ENCODE measurements around the gene RIPOR2.
"Not testable (repeated sequence)": the region's sequence is repeated elsewhere in the genome, so short reads cannot be mapped to it uniquely, and the experiment has no call there.

Gene RIPOR2

GRCh38 chr6:24927985-24928745 is 7.6 kb downstream of the RIPOR2 start:
- H3K4me2 ChIP-seq (ENCODE audit: low read length), result peak overlapping the region; percentile 56
- TF ChIP-seq EZH2phosphoT487 (IDR thresholded peaks at IDR 0.05; ENCODE audit: low read depth), result no peak
- TF ChIP-seq CTCF (IDR thresholded peaks at IDR 0.05; ENCODE audit: low read depth, low read length), result no peak
- H3K36me3 ChIP-seq (replicated peaks; ENCODE audit: low read depth, low read length), result peaks cover 51% of the 10 kb centered on the region
- H3K27me3 ChIP-seq (ENCODE audit: low read depth, low read length), result no peaks in the 10 kb centered on the region
- peaks cover 96% of the 10 kb centered on the region for H4K20me1 ChIP-seq (ENCODE audit: insufficient read depth, low read length)
- H2AFZ ChIP-seq (ENCODE audit: low read depth, low read length), result no peak overlapping the region
- H3K4me1 ChIP-seq (ENCODE audit: low read length), result peaks cover 73% of the 10 kb centered on the region
- peak overlapping the region; percentile 38 for H3K4me3 ChIP-seq (ENCODE audit: low read length)
- no peaks in the 10 kb centered on the region for H3K9me3 ChIP-seq (ENCODE audit: insufficient read depth, low read length)
- H3K79me2 ChIP-seq (ENCODE audit: low read length), result peaks cover 100% of the 10 kb centered on the region
- H3K9ac ChIP-seq (ENCODE audit: low read length), result peak overlapping the region; percentile 23; the same call in 1 of the 2 replicates
- peak overlapping the region; percentile 59 for H3K27ac ChIP-seq (ENCODE audit: low read length)

- Histone ChIP-seq H3K4me2 (ENCODE audit: low read length) (peak overlapping the region; percentile 56; the same call in 1 of the 2 replicates), H3K36me3 (replicated peaks; ENCODE audit: low read depth, low read length) (peaks cover 51% of the 10 kb centered on the region), H3K27ac (ENCODE audit: low read length) (peak overlapping the region; percentile 14; the same call in 1 of the 2 replicates), H3K79me2 (ENCODE audit: low read length) (peaks cover 100% of the 10 kb centered on the region), H3K9ac (ENCODE audit: low read length) (no peak overlapping the region), H3K4me3 (ENCODE audit: low read length) (no peak overlapping the region), H2AFZ (ENCODE audit: low read depth, low read length) (no peak overlapping the region), H3K27me3 (ENCODE audit: low read depth, low read length) (no peaks in the 10 kb centered on the region), H4K20me1 (ENCODE audit: insufficient read depth, low read length) (peaks cover 96% of the 10 kb centered on the region), H3K9me3 (ENCODE audit: insufficient read depth, low read length) (no peaks in the 10 kb centered on the region), H3K4me1 (ENCODE audit: low read length) (peaks cover 71% of the 10 kb centered on the region)
- TF ChIP-seq CTCF (IDR thresholded peaks at IDR 0.05; ENCODE audit: low read depth, low read length) (no peak), EZH2phosphoT487 (IDR thresholded peaks at IDR 0.05; ENCODE audit: low read depth) (no peak)
Measured at GRCh38 chr6:24927277-24927955, 8.3 kb downstream of the RIPOR2 start.

- not testable (repeated sequence) for H3K9me3 ChIP-seq (ENCODE audit: insufficient read depth, low read length); H3K27me3 ChIP-seq (ENCODE audit: low read depth, low read length); H3K9ac ChIP-seq (ENCODE audit: low read length); H3K4me3 ChIP-seq (ENCODE audit: low read length); H2AFZ ChIP-seq (ENCODE audit: low read depth, low read length); H3K27ac ChIP-seq (ENCODE audit: low read length); H3K4me2 ChIP-seq (ENCODE audit: low read length)
- H3K79me2 ChIP-seq (ENCODE audit: low read length), result peaks cover 98% of the 10 kb centered on the region
- peaks cover 67% of the 10 kb centered on the region for H3K4me1 ChIP-seq (ENCODE audit: low read length)
- peaks cover 95% of the 10 kb centered on the region for H4K20me1 ChIP-seq (ENCODE audit: insufficient read depth, low read length)
- H3K36me3 ChIP-seq (replicated peaks; ENCODE audit: low read depth, low read length), result peaks cover 46% of the 10 kb centered on the region
Measured at GRCh38 chr6:24926647-24927046, 9.1 kb downstream of the RIPOR2 start.

GRCh38 chr6:24926192-24926591 is 9.6 kb downstream of the RIPOR2 start:
- H4K20me1 ChIP-seq (ENCODE audit: insufficient read depth, low read length), result peaks cover 95% of the 10 kb centered on the region
- no peak overlapping the region for H3K27ac ChIP-seq (ENCODE audit: low read length)
- peaks cover 98% of the 10 kb centered on the region for H3K79me2 ChIP-seq (ENCODE audit: low read length)
- no peak overlapping the region for H3K9ac ChIP-seq (ENCODE audit: low read length)
- H3K4me1 ChIP-seq (ENCODE audit: low read length), result peaks cover 67% of the 10 kb centered on the region
- no peak overlapping the region for H3K4me2 ChIP-seq (ENCODE audit: low read length)
- H3K27me3 ChIP-seq (ENCODE audit: low read depth, low read length), result no peaks in the 10 kb centered on the region
- no peak for TF ChIP-seq EZH2phosphoT487 (IDR thresholded peaks at IDR 0.05; ENCODE audit: low read depth)
- TF ChIP-seq CTCF (IDR thresholded peaks at IDR 0.05; ENCODE audit: low read depth, low read length), result no peak
- peaks cover 41% of the 10 kb centered on the region for H3K36me3 ChIP-seq (replicated peaks; ENCODE audit: low read depth, low read length)
- H2AFZ ChIP-seq (ENCODE audit: low read depth, low read length), result no peak overlapping the region
- H3K4me3 ChIP-seq (ENCODE audit: low read length), result no peak overlapping the region
- H3K9me3 ChIP-seq (ENCODE audit: insufficient read depth, low read length), result no peaks in the 10 kb centered on the region

All from OCI-LY3 (cell line).